HG03025 (cell line): ENCODE results near the gene VWF.

Source experiments
- ATAC-seq: cut with Tn5 transposase; IDR thresholded peaks from one replicate; pipeline ENCODE4 v1.9.1; 2021; ENCODE audit warnings: mild to moderate bottlenecking, moderate library complexity; ENCODE audit not compliant: unreplicated experiment, low FRiP score

Gene VWF

GRCh38 chr12:6062757-6063735 is 61.4 kb downstream of the VWF start:
- ATAC-seq = no peak

- no peak for ATAC-seq
These were observed 62.1 kb downstream of the VWF start for GRCh38 chr12:6062395-6062756.

GRCh38 chr12:6061660-6062059 is 62.8 kb downstream of the VWF start:
- no peak for ATAC-seq

- ATAC-seq = no peak
These were observed 64.5 kb downstream of the VWF start for GRCh38 chr12:6059860-6060565.

GRCh38 chr12:6059221-6059620 is 65.2 kb downstream of the VWF start:
- ATAC-seq = no peak

- ATAC-seq = no peak
These were observed 65.8 kb downstream of the VWF start for GRCh38 chr12:6058481-6059161.

GRCh38 chr12:6057700-6058099 is 66.8 kb downstream of the VWF start:
- ATAC-seq = no peak

- ATAC-seq = no peak
These were observed 67.8 kb downstream of the VWF start for GRCh38 chr12:6056406-6057240.

GRCh38 chr12:6053541-6053940 is 70.9 kb downstream of the VWF start:
- no peak for ATAC-seq

- ATAC-seq = no peak
These were observed 71.5 kb downstream of the VWF start for GRCh38 chr12:6052940-6053329.

- no peak for ATAC-seq
These were observed 72.1 kb downstream of the VWF start for GRCh38 chr12:6052206-6052939.

- ATAC-seq = no peak
These were observed 74.5 kb downstream of the VWF start for GRCh38 chr12:6049992-6050391.

GRCh38 chr12:6049587-6049986 is 74.9 kb downstream of the VWF start:
- ATAC-seq = no peak

- no peak for ATAC-seq
These were observed 76.9 kb downstream of the VWF start for GRCh38 chr12:6047249-6048237.

GRCh38 chr12:6046511-6047180 is 77.8 kb downstream of the VWF start:
- no peak for ATAC-seq

GRCh38 chr12:6045438-6045837 is 79.0 kb downstream of the VWF start:
- no peak for ATAC-seq

GRCh38 chr12:6044082-6044481 is 80.4 kb downstream of the VWF start:
- no peak for ATAC-seq

GRCh38 chr12:6042446-6042845 is 82.0 kb downstream of the VWF start:
- ATAC-seq = no peak
